HCT116 (cell line): ENCODE results near the gene ADIG. TPM values are rescaled to one million over a fixed set of nuclear protein-coding genes. Genes with fewer than 3 reads are reported as not detected.

Experiments
- ATAC-seq: fragments of 200-7000 bp; cut with Tn5 transposase; 2 replicates; pipeline ENCODE4 v1.9.1; 2020; ENCODE audit warnings: mild to moderate bottlenecking, moderate library complexity
- BruUV-seq: library from RNA; stranded (reverse); fragments of 400-500 nt; replicated peaks from 2 replicates; lab custom pipeline; 2021; lab: Mats Ljungman, UMichigan
- CTCF ChIA-PET: fragments of 300-600 bp; sonication (Branson Sonifier 250); formaldehyde crosslinking; loops from one replicate; lab custom pipeline; 2021; ENCODE audit warnings: antibody characterized with exemption; lab: Charles Lee
- POLR2A ChIA-PET: fragments of 300-600, 350-600 bp; sonication (Branson Sonifier 250); formaldehyde crosslinking; loops from one replicate; lab custom pipeline; 2021; ENCODE audit warnings: antibody characterized with exemption; lab: Charles Lee
- RAD21 ChIA-PET, 2 experiments: fragments of 300-600 bp; sonication (Branson Sonifier 250); formaldehyde crosslinking; loops; one replicate each; lab custom pipeline; 2023; ENCODE audit warnings: low total read pairs in 2 of 2; ENCODE audit not compliant: uncharacterized antibody in 2 of 2, unreplicated experiment in 2 of 2, low non-redundant PET in 1 of 2; lab: Charles Lee
- DNase-seq: peaks from one replicate; pipeline ENCODE4 v3.0.0-alpha.2; 2010; ENCODE audit warnings: low read depth, low spot score
- H2AFZ ChIP-seq: fragments of 200-600 bp; shearing (Covaris generic), sonication (generic); 2 replicates; pipeline ENCODE4 v1.6.1; 2017; ENCODE audit warnings: low read depth, mixed run types, mixed read lengths, antibody characterized with exemption, low read length; ENCODE audit not compliant: poor library complexity, severe bottlenecking
- H3K27ac ChIP-seq: 2 replicates; pipeline ENCODE4 v1.5.1; 2012; ENCODE audit warnings: low read depth, low read length
- H3K27me3 ChIP-seq: fragments of 200-600 bp; sonication (generic); 2 replicates; pipeline ENCODE4 v1.6.1; 2016; ENCODE audit warnings: mixed run types, low read length, mixed read lengths; ENCODE audit not compliant: insufficient read depth
- H3K36me3 ChIP-seq, 2 experiments: fragments of 200-500 bp in 1 of 2; fragments of 200-600 bp in 1 of 2; sonication (Bioruptor generic) in 1 of 2; sonication (generic) in 1 of 2; 2 replicates each; pipeline versions ENCODE4 v1.5.1 to v1.6.1; 2014 to 2016; ENCODE audit warnings: low read length in 2 of 2, inconsistent platforms in 1 of 2, mixed read lengths in 1 of 2, mixed run types in 1 of 2; ENCODE audit not compliant: insufficient read depth in 2 of 2, control insufficient read depth in 1 of 2
- H3K4me1 ChIP-seq, 2 experiments: fragments of 200-600 bp in 1 of 2; sonication (generic) in 1 of 2; 2 replicates each; pipeline versions ENCODE4 v1.5.1 to v1.6.1; 2012 to 2017; ENCODE audit warnings: low read length in 2 of 2, inconsistent platforms in 1 of 2, mild to moderate bottlenecking in 1 of 2, mixed read lengths in 1 of 2, mixed run types in 1 of 2, moderate library complexity in 1 of 2; ENCODE audit not compliant: insufficient read depth in 2 of 2, control insufficient read depth in 1 of 2
- H3K4me2 ChIP-seq: fragments of 200-600 bp; sonication (generic); 2 replicates; pipeline ENCODE4 v1.6.1; 2017; ENCODE audit warnings: mixed run types, low read length, mixed read lengths
- H3K4me3 ChIP-seq, 2 experiments: fragments of 200-600 bp in 1 of 2; sonication (generic) in 1 of 2; replicated peaks in 1 of 2; 2 replicates each; pipeline ENCODE4 v1.5.1; 2011 to 2016; ENCODE audit warnings: low read length in 2 of 2, control low read depth in 1 of 2, low read depth in 1 of 2, mild to moderate bottlenecking in 1 of 2, mixed read lengths in 1 of 2, mixed run types in 1 of 2
- H3K79me2 ChIP-seq: fragments of 200-600 bp; sonication (generic); 2 replicates; pipeline ENCODE4 v1.6.1; 2017; ENCODE audit warnings: mild to moderate bottlenecking, mixed run types, low read length, moderate library complexity, mixed read lengths; ENCODE audit not compliant: insufficient read depth
- H3K9ac ChIP-seq: fragments of 200-600 bp; sonication (generic); 2 replicates; pipeline ENCODE4 v1.6.1; 2016; ENCODE audit warnings: low read length, mixed read lengths
- H3K9me2 ChIP-seq: fragments of 200-600 bp; sonication (generic), shearing (Covaris generic); 2 replicates; pipeline ENCODE4 v1.6.1; 2017; ENCODE audit warnings: mixed run types, mild to moderate bottlenecking, moderate library complexity; ENCODE audit not compliant: insufficient read depth
- H3K9me3 ChIP-seq, 2 experiments: fragments of 200-500 bp in 1 of 2; fragments of 200-600 bp in 1 of 2; sonication (Bioruptor generic) in 1 of 2; sonication (generic) in 1 of 2; 2 replicates each; pipeline ENCODE4 v1.6.1; 2014 to 2017; ENCODE audit warnings: low read length in 2 of 2, mixed read lengths in 2 of 2, inconsistent platforms in 1 of 2, low read depth in 1 of 2, mild to moderate bottlenecking in 1 of 2, mixed run types in 1 of 2, moderate library complexity in 1 of 2; ENCODE audit not compliant: control insufficient read depth in 1 of 2, insufficient read depth in 1 of 2
- H4K20me1 ChIP-seq: fragments of 200-600 bp; sonication (generic), shearing (Covaris generic); 2 replicates; pipeline ENCODE4 v1.6.1; 2017; ENCODE audit warnings: mixed run types, mild to moderate bottlenecking, moderate library complexity; ENCODE audit not compliant: insufficient read depth
- ATF3 ChIP-seq: IDR thresholded peaks from 2 replicates; pipeline ENCODE4 v1.6.1; 2012
- CBX3 ChIP-seq: IDR thresholded peaks from 2 replicates; pipeline ENCODE4 v1.6.1; 2012; ENCODE audit warnings: low read depth
- CTCF ChIP-seq, 3 experiments: fragments of 200-600 bp in 1 of 3; sonication (generic) in 1 of 3; IDR thresholded peaks in 2 of 3; conservative IDR thresholded peaks in 1 of 3; 2 replicates each; pipeline ENCODE4 v1.5.1; 2012 to 2017; ENCODE audit warnings: low read depth in 2 of 3, low read length in 2 of 3, antibody characterized with exemption in 1 of 3, borderline replicate concordance in 1 of 3, control low read depth in 1 of 3, mild to moderate bottlenecking in 1 of 3, mixed read lengths in 1 of 3, mixed run types in 1 of 3, moderate library complexity in 1 of 3; ENCODE audit not compliant: insufficient read depth in 1 of 3
- ELF1 ChIP-seq: IDR thresholded peaks from 2 replicates; pipeline ENCODE4 v1.6.1; 2012; ENCODE audit warnings: low read depth, borderline replicate concordance
- EZH2phosphoT487 ChIP-seq: fragments of 200-600 bp; IDR thresholded peaks from 2 replicates; pipeline ENCODE4 v1.6.1; 2018; ENCODE audit warnings: antibody characterized with exemption, borderline replicate concordance
- FOSL1 ChIP-seq: IDR thresholded peaks from 2 replicates; pipeline ENCODE4 v1.6.1; 2012; ENCODE audit warnings: low read depth
- POLR2A ChIP-seq: IDR thresholded peaks from 2 replicates; pipeline ENCODE4 v1.7.0; 2011; ENCODE audit warnings: borderline replicate concordance; ENCODE audit not compliant: insufficient read depth, insufficient read length; ENCODE audit errors: extremely low read depth
- POLR2AphosphoS5 ChIP-seq: IDR thresholded peaks from 2 replicates; pipeline ENCODE4 v1.6.1; 2011; ENCODE audit warnings: mild to moderate bottlenecking, low read depth, low read length, moderate library complexity
- RAD21 ChIP-seq: IDR thresholded peaks from 2 replicates; pipeline ENCODE4 v1.6.1; 2012; ENCODE audit warnings: low read depth, mild to moderate bottlenecking
- SIN3A ChIP-seq: IDR thresholded peaks from 2 replicates; pipeline ENCODE4 v1.6.1; 2012; ENCODE audit warnings: low read depth
- SP1 ChIP-seq: IDR thresholded peaks from 2 replicates; pipeline ENCODE4 v1.6.1; 2012; ENCODE audit warnings: low read depth
- SRF ChIP-seq: IDR thresholded peaks from 2 replicates; pipeline ENCODE4 v1.6.1; 2012; ENCODE audit warnings: low read depth
- YY1 ChIP-seq: IDR thresholded peaks from 2 replicates; pipeline ENCODE4 v1.6.1; 2011; ENCODE audit warnings: low read length, low read depth, moderate library complexity, mild to moderate bottlenecking; ENCODE audit not compliant: insufficient replicate concordance; ENCODE audit errors: extremely low read depth
- intact Hi-C: fragments of 100-400 bp; cut with micrococcal nuclease; formaldehyde crosslinking; loops from 2 replicates; pipeline ENCODE4 v1.10.0; 2022
- total RNA-seq: library from RNA; stranded (reverse); gene quantifications from one replicate; pipeline ENCODE4 v1.2.1, GENCODE V29; 2021; ENCODE audit not compliant: unreplicated experiment
- TF ChIP-seq, protein P1 (sequence below): IDR thresholded peaks from 2 replicates; pipeline ENCODE4 v1.6.1; 2011; ENCODE audit warnings: mild to moderate bottlenecking, low read length, moderate library complexity; ENCODE audit not compliant: insufficient replicate concordance; ENCODE audit errors: extremely low read depth
- TF ChIP-seq, protein P2 (sequence below): IDR thresholded peaks from 2 replicates; pipeline ENCODE4 v1.6.1; 2012

ADIG gene
- total RNA-seq, 1 experiment from 2014 or later, result not detected

- DNase-seq (no peak), ATAC-seq (no peak)
- no TSS peak for BruUV-seq
- H2AFZ ChIP-seq, result no peak overlapping the region
- intact Hi-C loops, result no loop called here
- no peak overlapping the region for H3K27ac ChIP-seq
- H3K36me3 ChIP-seq, result no peaks in the 10 kb centered on the region
- no peak for TF ChIP-seq SIN3A
- TF ChIP-seq POLR2A, result no peak
- no peak for TF ChIP-seq POLR2AphosphoS5
- TF ChIP-seq EZH2phosphoT487, result no peak
- TF ChIP-seq, protein P1, sequence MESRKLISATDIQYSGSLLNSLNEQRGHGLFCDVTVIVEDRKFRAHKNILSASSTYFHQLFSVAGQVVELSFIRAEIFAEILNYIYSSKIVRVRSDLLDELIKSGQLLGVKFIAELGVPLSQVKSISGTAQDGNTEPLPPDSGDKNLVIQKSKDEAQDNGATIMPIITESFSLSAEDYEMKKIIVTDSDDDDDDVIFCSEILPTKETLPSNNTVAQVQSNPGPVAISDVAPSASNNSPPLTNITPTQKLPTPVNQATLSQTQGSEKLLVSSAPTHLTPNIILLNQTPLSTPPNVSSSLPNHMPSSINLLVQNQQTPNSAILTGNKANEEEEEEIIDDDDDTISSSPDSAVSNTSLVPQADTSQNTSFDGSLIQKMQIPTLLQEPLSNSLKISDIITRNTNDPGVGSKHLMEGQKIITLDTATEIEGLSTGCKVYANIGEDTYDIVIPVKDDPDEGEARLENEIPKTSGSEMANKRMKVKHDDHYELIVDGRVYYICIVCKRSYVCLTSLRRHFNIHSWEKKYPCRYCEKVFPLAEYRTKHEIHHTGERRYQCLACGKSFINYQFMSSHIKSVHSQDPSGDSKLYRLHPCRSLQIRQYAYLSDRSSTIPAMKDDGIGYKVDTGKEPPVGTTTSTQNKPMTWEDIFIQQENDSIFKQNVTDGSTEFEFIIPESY, result no peak
- no peak for TF ChIP-seq SP1
- no peak for TF ChIP-seq SRF
- H3K9me3 ChIP-seq, result no peaks in the 10 kb centered on the region
- ChIA-PET CTCF (no interaction called here), POLR2A (no interaction called here), RAD21 (no interaction called here)
- no peaks in the 10 kb centered on the region for H4K20me1 ChIP-seq
- no peak overlapping the region for H3K9ac ChIP-seq
- H3K79me2 ChIP-seq, result no peaks in the 10 kb centered on the region
- no peak overlapping the region for H3K4me3 ChIP-seq
- H3K4me1 ChIP-seq, result no peaks in the 10 kb centered on the region
- H3K9me2 ChIP-seq, result no peaks in the 10 kb centered on the region
- 0 out of 2 replicates have a peak, but pooled peaks cover 3% of the 10 kb centered on the region for H3K27me3 ChIP-seq
- no peak overlapping the region for H3K4me2 ChIP-seq
Measured at GRCh38 chr20:38588303-38588702, 7.3 kb downstream of the ADIG start.

- DNase-seq (no peak), ATAC-seq (no peak)
- ChIA-PET CTCF (no interaction called here), POLR2A (no interaction called here), RAD21 (no interaction called here)
- intact Hi-C loops, result no loop called here
- Histone ChIP-seq H3K4me1 (no peaks in the 10 kb centered on the region), H3K9ac (no peak overlapping the region), H3K9me2 (no peaks in the 10 kb centered on the region), H2AFZ (no peak overlapping the region), H3K36me3 (no peaks in the 10 kb centered on the region), H3K4me3 (no peak overlapping the region), H4K20me1 (no peaks in the 10 kb centered on the region), H3K79me2 (no peaks in the 10 kb centered on the region), H3K27ac (no peak overlapping the region), H3K27me3 (0 out of 2 replicates have a peak, but pooled peaks cover 1% of the 10 kb centered on the region), H3K4me2 (no peak overlapping the region), H3K9me3 (no peaks in the 10 kb centered on the region)
- BruUV-seq, result no TSS peak
- TF ChIP-seq SRF (no peak), POLR2AphosphoS5 (no peak), FOSL1 (no peak), ELF1 (no peak), RAD21 (no peak), ATF3 (no peak), CBX3 (no peak), YY1 (no peak), SP1 (no peak), CTCF (IDR thresholded peaks at IDR 0.05 in 2 of 3, conservative IDR thresholded peaks at IDR 0.05 in 1 of 3; ENCODE audit: borderline replicate concordance in 1 of 3, insufficient read depth in 1 of 3, low read depth in 2 of 3, low read length in 2 of 3) (no peak), POLR2A (no peak)
- TF ChIP-seq, protein P2, sequence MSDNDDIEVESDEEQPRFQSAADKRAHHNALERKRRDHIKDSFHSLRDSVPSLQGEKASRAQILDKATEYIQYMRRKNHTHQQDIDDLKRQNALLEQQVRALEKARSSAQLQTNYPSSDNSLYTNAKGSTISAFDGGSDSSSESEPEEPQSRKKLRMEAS, result no peak
Measured at GRCh38 chr20:38589351-38589750, 8.4 kb downstream of the ADIG start.
